GM20431 (cell line): ENCODE measurements around the gene PRKG1.
"Not testable (repeated sequence)": the region's sequence is repeated elsewhere in the genome, so short reads cannot be mapped to it uniquely, and the experiment has no call there.

Experiments used
- in situ Hi-C: fragments of 300-500 bp; cut with MseI, MboI; formaldehyde crosslinking; loops from one replicate; pipeline ENCODE4 v1.15.0; 2020; ENCODE audit warnings: low sequenced_read_pairs; ENCODE audit not compliant: unreplicated experiment

PRKG1 gene

GRCh38 chr10:51658000-51658399 lies 583.7 kb downstream of the PRKG1 start:
- in situ Hi-C loops: no loop called here

- in situ Hi-C loops: no loop called here
Observed at GRCh38 chr10:51659344-51659743, 585.1 kb downstream of the PRKG1 start.

GRCh38 chr10:51663086-51663485 lies 588.8 kb downstream of the PRKG1 start:
- in situ Hi-C loops: no loop called here

DNA sequence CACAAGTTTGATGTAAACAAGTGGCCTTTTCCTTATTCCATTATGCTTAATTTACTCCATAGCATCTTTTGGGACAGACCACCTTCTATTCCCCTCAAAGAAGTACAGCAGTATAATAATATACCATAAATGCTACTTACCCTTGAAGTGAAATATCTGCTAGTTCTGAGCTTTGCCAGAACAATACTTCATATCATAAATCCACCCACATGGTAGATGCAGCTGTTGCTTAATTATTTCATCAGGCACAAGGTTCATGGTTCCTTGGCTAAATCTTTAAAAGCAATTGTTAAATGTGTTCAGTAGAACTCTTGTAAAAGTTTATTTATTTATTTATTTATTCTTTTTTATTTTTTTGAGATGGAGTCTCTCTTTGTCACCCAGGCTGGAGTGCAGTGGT lies 592.2 kb downstream of the PRKG1 start:
- in situ Hi-C loops: no loop called here

DNA sequence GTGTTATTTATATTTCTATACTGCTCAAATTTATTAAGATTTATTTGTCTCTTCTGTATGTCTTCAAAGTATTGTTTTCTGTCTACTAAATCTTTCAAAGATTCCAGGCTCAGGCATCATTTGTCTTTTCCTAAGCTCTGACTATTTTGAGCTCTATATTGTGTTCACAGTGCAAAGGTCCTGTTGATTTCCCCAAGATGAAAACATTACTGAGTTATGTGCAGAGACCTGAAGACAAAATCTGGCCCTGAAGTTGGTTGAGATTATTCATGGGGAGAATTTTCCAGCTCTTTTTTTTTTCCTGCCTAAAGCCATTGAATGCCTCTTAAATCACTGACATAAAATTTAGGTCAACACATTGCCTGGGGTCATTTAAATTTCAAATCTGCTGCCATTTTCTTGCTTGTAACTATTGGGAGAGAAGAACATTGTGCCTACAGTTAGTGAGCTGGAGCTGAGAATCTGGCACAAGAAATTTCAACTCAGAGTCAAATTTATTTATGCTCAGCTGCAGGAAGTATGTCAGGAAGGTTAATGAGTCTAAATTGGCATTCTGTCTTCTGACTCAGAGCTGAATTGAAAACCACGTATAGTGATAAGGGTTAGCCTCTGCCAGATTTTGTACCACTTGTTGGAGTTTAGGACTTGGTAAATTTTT lies 593.5 kb downstream of the PRKG1 start:
- in situ Hi-C loops: no loop called here

- in situ Hi-C loops: no loop called here
Observed at GRCh38 chr10:51668336-51668689, 594.0 kb downstream of the PRKG1 start.

DNA sequence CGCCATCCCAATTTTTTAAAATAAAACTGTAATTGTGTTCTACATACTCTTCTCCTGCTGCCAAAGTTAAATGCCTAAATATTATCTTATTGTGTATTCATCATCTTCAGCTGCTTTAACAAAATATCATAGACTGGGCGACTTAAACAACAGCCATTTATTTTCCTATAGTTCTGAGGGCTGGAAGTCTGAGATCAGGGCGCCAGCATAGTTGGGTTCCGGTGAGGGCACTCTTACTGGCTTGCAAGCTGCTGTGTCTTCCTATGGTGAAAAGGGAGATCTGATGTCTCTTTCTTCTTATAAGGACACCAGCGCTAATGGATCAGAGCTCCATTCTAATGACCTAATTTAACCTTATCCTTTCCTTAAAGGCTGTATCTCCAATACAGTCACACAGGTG lies 594.8 kb downstream of the PRKG1 start:
- in situ Hi-C loops: no loop called here

- in situ Hi-C loops: no loop called here
Observed at GRCh38 chr10:51672039-51672535, 597.8 kb downstream of the PRKG1 start.

GRCh38 chr10:51675088-51675487 lies 600.8 kb downstream of the PRKG1 start:
- in situ Hi-C loops: no loop called here

GRCh38 chr10:51679841-51680240 lies 605.6 kb downstream of the PRKG1 start:
- in situ Hi-C loops: no loop called here

DNA sequence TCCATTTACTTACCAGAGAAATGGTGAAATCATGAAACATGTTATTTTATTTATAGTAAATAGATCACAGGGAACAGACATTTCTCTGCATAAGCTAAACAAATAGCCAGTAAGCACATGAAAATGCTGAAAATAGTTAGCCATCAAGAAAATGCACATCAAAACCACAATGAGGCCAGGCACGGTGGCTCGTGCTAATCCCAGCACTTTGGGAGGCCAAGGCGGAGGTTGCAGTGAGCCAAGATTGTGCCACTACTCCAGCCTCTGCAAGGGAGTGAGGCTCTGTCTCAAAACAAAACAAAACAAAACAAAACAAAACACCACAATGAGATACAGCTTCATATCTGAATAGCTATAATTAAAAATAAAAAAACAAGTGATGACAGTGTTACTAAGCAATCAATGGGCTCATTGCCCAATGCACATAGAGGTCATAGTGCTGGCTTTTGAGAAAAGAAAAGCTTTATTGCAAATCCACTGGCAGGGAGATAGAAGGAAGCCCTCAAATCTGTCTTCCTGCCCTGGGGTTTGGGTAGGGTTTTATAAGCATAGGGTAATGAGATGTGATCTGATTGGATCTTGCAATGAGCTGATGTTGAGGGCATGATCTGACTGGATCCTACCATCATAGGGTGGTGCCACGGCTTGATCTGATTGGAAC lies 608.9 kb downstream of the PRKG1 start:
- in situ Hi-C loops: no loop called here

- in situ Hi-C loops: no loop called here
Observed at GRCh38 chr10:51685768-51686167, 611.5 kb downstream of the PRKG1 start.

GRCh38 chr10:51687296-51687695 lies 613.0 kb downstream of the PRKG1 start:
- in situ Hi-C loops: no loop called here

GRCh38 chr10:51688826-51689225 lies 614.5 kb downstream of the PRKG1 start:
- in situ Hi-C loops: not testable (repeated sequence)

DNA sequence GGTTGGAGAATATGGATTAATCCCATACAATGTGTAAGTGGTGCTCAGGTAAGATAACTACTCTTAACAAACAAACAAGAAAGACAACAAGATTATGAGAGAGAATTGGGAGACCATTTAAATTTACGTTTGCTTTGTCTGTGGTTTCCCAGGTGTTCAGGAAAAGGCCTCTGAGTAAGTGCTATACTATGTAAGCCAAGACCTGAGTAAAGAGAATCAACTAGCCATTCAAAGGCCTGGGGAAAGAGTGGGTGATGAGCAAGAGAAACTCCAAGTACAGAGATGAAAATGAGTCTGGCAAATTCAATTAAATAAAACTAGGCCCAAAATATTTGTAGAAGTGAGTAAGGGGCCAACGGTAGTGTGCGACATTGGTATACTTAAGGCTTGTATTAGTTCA lies 615.2 kb downstream of the PRKG1 start:
- in situ Hi-C loops: no loop called here

DNA sequence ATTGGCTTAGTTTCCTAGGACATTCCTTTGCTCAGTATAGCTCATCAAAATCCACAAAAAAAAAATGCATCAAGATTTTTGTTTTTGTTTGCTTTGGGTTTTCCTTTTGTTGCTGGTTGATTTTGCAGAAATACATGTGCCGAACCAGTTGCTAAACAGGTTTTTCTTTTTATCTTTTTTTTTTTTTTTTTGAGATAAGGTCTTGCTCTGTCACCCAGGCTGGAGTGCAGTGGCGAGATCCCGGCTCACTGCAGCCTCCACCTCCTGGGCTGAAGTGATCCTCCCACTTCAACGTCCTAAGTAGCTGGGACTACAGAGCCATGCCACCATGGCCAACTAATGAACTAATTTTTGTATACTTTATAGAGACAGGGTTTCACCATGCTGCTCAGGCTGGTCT lies 616.8 kb downstream of the PRKG1 start:
- in situ Hi-C loops: no loop called here

DNA sequence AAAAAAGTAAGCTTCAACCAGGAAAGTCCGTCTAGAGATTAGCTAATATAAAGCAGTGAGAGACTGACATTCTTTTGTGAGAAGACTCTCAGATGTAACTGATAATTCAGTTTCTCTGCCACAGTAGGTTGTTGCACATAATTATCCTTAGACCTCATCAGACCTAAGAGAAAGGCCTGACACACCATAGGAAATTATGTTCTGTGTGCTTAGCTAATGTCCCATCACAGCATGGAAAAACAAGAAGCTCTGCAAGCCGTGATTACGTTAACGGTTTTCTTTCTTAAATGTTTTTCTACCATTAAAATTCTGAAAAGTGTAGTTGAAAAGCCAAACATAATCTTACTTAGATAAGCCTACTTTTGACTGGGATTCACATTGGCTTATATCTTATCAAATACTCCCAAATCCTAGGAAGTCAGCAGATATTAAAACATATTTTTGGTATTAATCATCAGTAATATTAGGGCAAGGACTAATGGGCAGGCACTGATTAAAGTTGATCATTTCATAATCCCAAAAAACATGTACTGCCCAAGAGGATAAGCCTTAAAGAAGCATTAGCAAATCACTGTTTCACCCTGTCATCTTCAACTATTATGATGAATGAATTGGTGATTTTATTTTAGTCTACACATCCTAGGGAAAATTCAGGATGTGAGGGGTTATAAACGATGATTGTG lies 619.9 kb downstream of the PRKG1 start:
- in situ Hi-C loops: no loop called here

DNA sequence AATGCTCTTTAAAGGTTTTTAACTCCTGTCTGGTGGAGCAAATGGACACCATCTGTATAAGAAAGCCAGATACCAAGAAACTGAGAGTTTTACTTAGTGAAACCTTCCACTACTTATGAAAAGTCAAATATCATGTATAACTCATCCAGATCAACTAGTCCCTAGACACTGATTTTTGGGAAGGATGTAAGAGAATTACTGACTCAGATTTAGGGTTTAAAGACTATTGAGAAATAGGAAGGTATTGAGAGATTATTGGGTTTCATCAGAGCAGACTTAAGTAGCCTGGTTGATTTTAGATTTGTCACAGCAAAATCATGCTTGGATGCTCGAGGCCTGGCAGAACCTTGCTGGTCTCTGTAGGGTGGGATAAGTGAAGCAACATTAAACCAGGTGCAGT lies 622.0 kb downstream of the PRKG1 start:
- in situ Hi-C loops: no loop called here

GRCh38 chr10:51698473-51699063 lies 624.3 kb downstream of the PRKG1 start:
- in situ Hi-C loops: no loop called here

DNA sequence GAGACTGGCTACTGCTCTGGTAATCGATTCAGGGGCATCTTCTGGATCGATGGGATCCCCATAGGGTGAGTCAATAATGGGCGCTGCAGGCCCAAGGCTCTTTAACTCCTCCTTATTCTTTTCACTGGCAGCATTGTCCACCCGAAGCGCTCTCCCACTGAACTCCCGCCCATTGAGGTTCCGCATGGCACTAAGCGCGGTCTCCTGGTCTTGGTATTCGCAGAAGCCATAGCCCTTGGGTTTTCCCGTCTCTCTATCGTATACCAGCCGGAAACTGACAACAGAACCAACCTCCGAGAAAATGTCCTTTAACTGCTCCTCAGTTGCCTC lies 624.8 kb downstream of the PRKG1 start:
- in situ Hi-C loops: no loop called here
